ENCODE data around the gene OPTC.

DNA sequence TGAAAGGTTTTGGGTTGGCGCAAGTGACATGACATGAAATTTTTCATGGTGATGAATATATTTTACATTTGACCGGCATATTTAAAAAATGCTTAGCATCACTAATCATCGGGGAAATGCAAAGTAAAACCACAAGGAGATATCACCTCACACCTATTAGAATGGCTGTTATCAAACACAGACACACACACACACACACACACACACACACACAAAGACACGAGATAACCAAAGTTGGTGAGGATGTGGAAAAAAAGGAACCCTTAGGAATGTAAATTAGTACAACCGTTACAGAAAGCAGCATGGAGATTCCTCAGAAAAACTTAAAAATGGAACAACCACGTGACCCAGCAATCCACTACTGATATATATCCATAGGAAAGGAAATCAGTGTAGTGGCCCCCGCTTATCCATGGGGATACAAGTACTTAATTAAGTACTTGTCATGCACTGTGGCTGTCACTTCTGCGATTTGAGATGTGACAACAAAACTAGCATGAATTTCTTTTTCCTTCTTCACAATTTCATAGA, 34.2 kb upstream of the OPTC start:
- TF ChIP-seq, protein P1, sequence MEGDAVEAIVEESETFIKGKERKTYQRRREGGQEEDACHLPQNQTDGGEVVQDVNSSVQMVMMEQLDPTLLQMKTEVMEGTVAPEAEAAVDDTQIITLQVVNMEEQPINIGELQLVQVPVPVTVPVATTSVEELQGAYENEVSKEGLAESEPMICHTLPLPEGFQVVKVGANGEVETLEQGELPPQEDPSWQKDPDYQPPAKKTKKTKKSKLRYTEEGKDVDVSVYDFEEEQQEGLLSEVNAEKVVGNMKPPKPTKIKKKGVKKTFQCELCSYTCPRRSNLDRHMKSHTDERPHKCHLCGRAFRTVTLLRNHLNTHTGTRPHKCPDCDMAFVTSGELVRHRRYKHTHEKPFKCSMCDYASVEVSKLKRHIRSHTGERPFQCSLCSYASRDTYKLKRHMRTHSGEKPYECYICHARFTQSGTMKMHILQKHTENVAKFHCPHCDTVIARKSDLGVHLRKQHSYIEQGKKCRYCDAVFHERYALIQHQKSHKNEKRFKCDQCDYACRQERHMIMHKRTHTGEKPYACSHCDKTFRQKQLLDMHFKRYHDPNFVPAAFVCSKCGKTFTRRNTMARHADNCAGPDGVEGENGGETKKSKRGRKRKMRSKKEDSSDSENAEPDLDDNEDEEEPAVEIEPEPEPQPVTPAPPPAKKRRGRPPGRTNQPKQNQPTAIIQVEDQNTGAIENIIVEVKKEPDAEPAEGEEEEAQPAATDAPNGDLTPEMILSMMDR (IDR thresholded peaks at IDR 0.05) = no peak
- TF ChIP-seq POLR2A (IDR thresholded peaks at IDR 0.05; ENCODE audit: low read length) = no peak
- TF ChIP-seq JUN (IDR thresholded peaks at IDR 0.05) = no peak
- TF ChIP-seq, protein P2, sequence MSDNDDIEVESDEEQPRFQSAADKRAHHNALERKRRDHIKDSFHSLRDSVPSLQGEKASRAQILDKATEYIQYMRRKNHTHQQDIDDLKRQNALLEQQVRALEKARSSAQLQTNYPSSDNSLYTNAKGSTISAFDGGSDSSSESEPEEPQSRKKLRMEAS (IDR thresholded peaks at IDR 0.05) = no peak
- no peak for TF ChIP-seq NPAS2 (CRISPR knock-in tag; IDR thresholded peaks at IDR 0.05; ENCODE audit: borderline replicate concordance)
- TF ChIP-seq GATA3 (IDR thresholded peaks at IDR 0.05; ENCODE audit: borderline replicate concordance) = no peak
- TF ChIP-seq CBX2 (IDR thresholded peaks at IDR 0.05; ENCODE audit: borderline replicate concordance, low read depth) = no peak
- TF ChIP-seq, protein P3, sequence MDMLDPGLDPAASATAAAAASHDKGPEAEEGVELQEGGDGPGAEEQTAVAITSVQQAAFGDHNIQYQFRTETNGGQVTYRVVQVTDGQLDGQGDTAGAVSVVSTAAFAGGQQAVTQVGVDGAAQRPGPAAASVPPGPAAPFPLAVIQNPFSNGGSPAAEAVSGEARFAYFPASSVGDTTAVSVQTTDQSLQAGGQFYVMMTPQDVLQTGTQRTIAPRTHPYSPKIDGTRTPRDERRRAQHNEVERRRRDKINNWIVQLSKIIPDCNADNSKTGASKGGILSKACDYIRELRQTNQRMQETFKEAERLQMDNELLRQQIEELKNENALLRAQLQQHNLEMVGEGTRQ (IDR thresholded peaks at IDR 0.05) = no peak; the same call in 1 of the 2 replicates

Data from A549 (cell line).